NOMO-1 treated with dmso at 0.1 percent for 144 hours (cell line): ENCODE measurements around the gene KIAA1217.

Experiments
- DNase-seq: peaks from one replicate; lab custom pipeline; 2025; ENCODE audit not compliant: unreplicated experiment; lab: John Stamatoyannopoulos, UW

KIAA1217 gene

GRCh38 chr10:24209432-24209771 is 464 bp downstream of the KIAA1217 start:
- no peak for DNase-seq

- DNase-seq = no peak
Observed at GRCh38 chr10:24209946-24210491, 1.1 kb downstream of the KIAA1217 start.

GRCh38 chr10:24210501-24210900 is 1.6 kb downstream of the KIAA1217 start:
- no peak for DNase-seq

- DNase-seq = no peak
Observed at GRCh38 chr10:24213266-24213665, 4.3 kb downstream of the KIAA1217 start.

GRCh38 chr10:24213881-24214280 is 4.9 kb downstream of the KIAA1217 start:
- DNase-seq = no peak

GRCh38 chr10:24214762-24215161 is 5.8 kb downstream of the KIAA1217 start:
- no peak for DNase-seq

GRCh38 chr10:24215196-24215595 is 6.3 kb downstream of the KIAA1217 start:
- DNase-seq = no peak

GRCh38 chr10:24215603-24216002 is 6.7 kb downstream of the KIAA1217 start:
- no peak for DNase-seq

- no peak for DNase-seq
Observed at GRCh38 chr10:24219963-24220362, 11.0 kb downstream of the KIAA1217 start.

GRCh38 chr10:24223341-24223740 is 14.4 kb downstream of the KIAA1217 start:
- no peak for DNase-seq

- DNase-seq = no peak
Observed at GRCh38 chr10:24223953-24224352, 15.0 kb downstream of the KIAA1217 start.

- no peak for DNase-seq
Observed at GRCh38 chr10:24228642-24229041, 19.7 kb downstream of the KIAA1217 start.

GRCh38 chr10:24229909-24230308 is 21.0 kb downstream of the KIAA1217 start:
- no peak for DNase-seq

- DNase-seq = no peak
Observed at GRCh38 chr10:24231200-24231599, 22.3 kb downstream of the KIAA1217 start.

GRCh38 chr10:24234784-24235183 is 25.8 kb downstream of the KIAA1217 start:
- no peak for DNase-seq

- DNase-seq = no peak
Observed at GRCh38 chr10:24235471-24235870, 26.5 kb downstream of the KIAA1217 start.

- no peak for DNase-seq
Observed at GRCh38 chr10:24237801-24238395, 29.0 kb downstream of the KIAA1217 start.

GRCh38 chr10:24238519-24239247 is 29.7 kb downstream of the KIAA1217 start:
- DNase-seq = no peak

GRCh38 chr10:24239289-24240040 is 30.5 kb downstream of the KIAA1217 start:
- no peak for DNase-seq

GRCh38 chr10:24240041-24240751 is 31.3 kb downstream of the KIAA1217 start:
- DNase-seq = no peak

GRCh38 chr10:24241536-24242040 is 32.6 kb downstream of the KIAA1217 start:
- no peak for DNase-seq
